Transverse colon (tissue), 4 donors: ENCODE results near the gene SNX27.

Experiments
- POLR2A ChIP-seq: fragments of 450-650 bp; IDR thresholded peaks from one replicate; pipeline ENCODE4 v1.6.1; 2016; ENCODE audit warnings: antibody characterized with exemption, mild to moderate bottlenecking, moderate library complexity
- POLR2AphosphoS5 ChIP-seq, 3 donors: sonication (generic); formaldehyde crosslinking; IDR thresholded peaks; one replicate each; pipeline ENCODE4 v1.6.1; 2016; ENCODE audit warnings: antibody characterized with exemption in 3 of 3
- TF ChIP-seq, protein P1 (sequence below), 5 experiments: fragments of 200-600 bp in 3 of 5; fragments of 450-650 bp in 2 of 5; sonication (generic) in 3 of 5; IDR thresholded peaks; 1 replicate in 2 of 5; 2 replicates in 3 of 5; pipeline ENCODE4 v1.5.1; 2016 to 2017; ENCODE audit warnings: antibody characterized with exemption in 5 of 5, inconsistent platforms in 3 of 5, mild to moderate bottlenecking in 2 of 5, moderate library complexity in 1 of 5

DNA sequence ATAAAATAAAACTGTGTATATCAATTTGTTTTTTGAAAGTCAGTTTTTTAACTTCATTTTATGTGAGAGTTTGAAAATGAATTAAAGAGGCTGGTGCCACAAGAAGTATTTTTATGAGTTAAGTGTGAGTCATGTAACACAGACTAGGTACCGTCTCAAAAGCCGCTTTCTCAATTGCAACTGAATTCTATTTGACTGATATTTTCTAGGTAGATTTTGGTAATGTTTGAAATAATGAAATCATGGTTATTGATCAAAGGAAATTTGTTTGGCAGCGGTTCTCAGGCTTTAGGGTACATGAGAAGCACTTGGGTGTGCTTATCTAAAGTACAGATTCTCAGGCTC, 4.6 kb downstream of the SNX27 start:
- TF ChIP-seq, protein P1, sequence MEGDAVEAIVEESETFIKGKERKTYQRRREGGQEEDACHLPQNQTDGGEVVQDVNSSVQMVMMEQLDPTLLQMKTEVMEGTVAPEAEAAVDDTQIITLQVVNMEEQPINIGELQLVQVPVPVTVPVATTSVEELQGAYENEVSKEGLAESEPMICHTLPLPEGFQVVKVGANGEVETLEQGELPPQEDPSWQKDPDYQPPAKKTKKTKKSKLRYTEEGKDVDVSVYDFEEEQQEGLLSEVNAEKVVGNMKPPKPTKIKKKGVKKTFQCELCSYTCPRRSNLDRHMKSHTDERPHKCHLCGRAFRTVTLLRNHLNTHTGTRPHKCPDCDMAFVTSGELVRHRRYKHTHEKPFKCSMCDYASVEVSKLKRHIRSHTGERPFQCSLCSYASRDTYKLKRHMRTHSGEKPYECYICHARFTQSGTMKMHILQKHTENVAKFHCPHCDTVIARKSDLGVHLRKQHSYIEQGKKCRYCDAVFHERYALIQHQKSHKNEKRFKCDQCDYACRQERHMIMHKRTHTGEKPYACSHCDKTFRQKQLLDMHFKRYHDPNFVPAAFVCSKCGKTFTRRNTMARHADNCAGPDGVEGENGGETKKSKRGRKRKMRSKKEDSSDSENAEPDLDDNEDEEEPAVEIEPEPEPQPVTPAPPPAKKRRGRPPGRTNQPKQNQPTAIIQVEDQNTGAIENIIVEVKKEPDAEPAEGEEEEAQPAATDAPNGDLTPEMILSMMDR (IDR thresholded peaks at IDR 0.05), result no peak
- TF ChIP-seq POLR2A (no peak), POLR2AphosphoS5 (IDR thresholded peaks at IDR 0.05) (no peak)
